Measurements from ENCODE around the gene PFDN4.

Gene PFDN4

DNA sequence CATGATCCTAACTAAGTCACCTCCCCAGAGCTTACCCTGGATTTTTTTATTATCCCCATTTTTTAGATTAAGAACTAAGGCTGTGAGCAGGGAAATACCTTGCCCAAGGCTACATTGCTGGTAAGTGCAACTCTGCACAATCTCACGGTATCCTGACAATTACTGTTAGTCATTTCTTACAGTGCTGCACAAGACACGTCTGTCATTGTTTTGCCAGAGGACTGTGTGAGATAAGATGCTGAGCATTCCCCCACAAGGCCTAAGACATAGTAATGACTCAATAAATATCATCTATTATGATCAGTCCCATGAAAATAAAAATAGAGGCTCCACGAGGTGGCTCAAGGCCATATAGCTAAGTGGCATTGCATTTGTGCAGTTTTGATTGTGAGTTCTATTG, 21.0 kb downstream of the PFDN4 start:
- Histone ChIP-seq H4K20me1 (ENCODE audit: insufficient read depth, low read length) (no peaks in the 10 kb centered on the region), H3K27me3 (ENCODE audit: low read depth, low read length) (no peaks in the 10 kb centered on the region), H3K4me2 (ENCODE audit: low read length) (no peak overlapping the region), H3K4me1 (ENCODE audit: low read length) (peaks cover 14% of the 10 kb centered on the region), H3K9me3 (ENCODE audit: insufficient read depth, low read length) (peaks cover 27% of the 10 kb centered on the region; the same call in 1 of the 2 replicates), H3K9ac (ENCODE audit: low read length) (no peak overlapping the region), H3K79me2 (ENCODE audit: low read length) (no peaks in the 10 kb centered on the region), H3K4me3 (ENCODE audit: low read length) (no peak overlapping the region), H3K36me3 (replicated peaks; ENCODE audit: low read depth, low read length) (peaks cover 17% of the 10 kb centered on the region), H2AFZ (ENCODE audit: low read depth, low read length) (no peak overlapping the region), H3K27ac (ENCODE audit: low read length) (no peak overlapping the region)
- TF ChIP-seq CTCF (IDR thresholded peaks at IDR 0.05; ENCODE audit: low read depth, low read length): no peak
- TF ChIP-seq EZH2phosphoT487 (IDR thresholded peaks at IDR 0.05; ENCODE audit: low read depth): no peak

GRCh38 chr20:54229566-54230160, 21.8 kb downstream of the PFDN4 start:
- Histone ChIP-seq H3K9me3 (ENCODE audit: insufficient read depth, low read length) (peaks cover 27% of the 10 kb centered on the region; the same call in 1 of the 2 replicates), H4K20me1 (ENCODE audit: insufficient read depth, low read length) (no peaks in the 10 kb centered on the region), H3K4me3 (ENCODE audit: low read length) (no peak overlapping the region), H3K4me2 (ENCODE audit: low read length) (no peak overlapping the region), H3K27ac (ENCODE audit: low read length) (no peak overlapping the region), H3K27me3 (ENCODE audit: low read depth, low read length) (no peaks in the 10 kb centered on the region), H3K36me3 (replicated peaks; ENCODE audit: low read depth, low read length) (peaks cover 17% of the 10 kb centered on the region), H2AFZ (ENCODE audit: low read depth, low read length) (no peak overlapping the region), H3K79me2 (ENCODE audit: low read length) (no peaks in the 10 kb centered on the region), H3K9ac (ENCODE audit: low read length) (no peak overlapping the region), H3K4me1 (ENCODE audit: low read length) (peaks cover 14% of the 10 kb centered on the region)
- TF ChIP-seq EZH2phosphoT487 (IDR thresholded peaks at IDR 0.05; ENCODE audit: low read depth) (no peak), CTCF (IDR thresholded peaks at IDR 0.05; ENCODE audit: low read depth, low read length) (no peak)

DNA sequence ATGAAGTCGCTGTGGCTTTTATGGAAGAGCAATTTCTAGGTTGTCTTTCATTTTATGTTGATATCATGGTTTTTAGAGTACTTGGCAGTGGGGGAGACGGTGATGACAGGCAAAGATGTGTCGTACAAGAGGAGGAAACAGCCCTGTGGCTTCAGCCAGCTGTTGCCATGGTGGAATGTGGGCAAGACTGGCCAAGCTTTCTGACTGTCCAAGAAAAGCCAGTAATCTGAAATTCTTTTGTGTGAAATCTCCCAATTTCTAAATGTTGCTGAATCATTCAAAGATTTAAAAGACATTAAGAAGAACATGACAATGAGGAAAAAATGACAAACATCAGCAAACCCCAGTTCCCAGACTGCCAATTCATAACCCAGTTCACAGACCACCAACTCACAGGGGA, 23.1 kb downstream of the PFDN4 start:
- Histone ChIP-seq H3K36me3 (replicated peaks; ENCODE audit: low read depth, low read length) (peaks cover 17% of the 10 kb centered on the region), H3K9me3 (ENCODE audit: insufficient read depth, low read length) (peaks cover 27% of the 10 kb centered on the region; the same call in 1 of the 2 replicates), H4K20me1 (ENCODE audit: insufficient read depth, low read length) (no peaks in the 10 kb centered on the region), H3K27ac (ENCODE audit: low read length) (no peak overlapping the region), H3K4me2 (ENCODE audit: low read length) (no peak overlapping the region), H3K27me3 (ENCODE audit: low read depth, low read length) (no peaks in the 10 kb centered on the region), H3K79me2 (ENCODE audit: low read length) (no peaks in the 10 kb centered on the region), H3K4me3 (ENCODE audit: low read length) (no peak overlapping the region), H3K9ac (ENCODE audit: low read length) (no peak overlapping the region), H3K4me1 (ENCODE audit: low read length) (peaks cover 14% of the 10 kb centered on the region), H2AFZ (ENCODE audit: low read depth, low read length) (no peak overlapping the region)
- TF ChIP-seq CTCF (IDR thresholded peaks at IDR 0.05; ENCODE audit: low read depth, low read length) (no peak), EZH2phosphoT487 (IDR thresholded peaks at IDR 0.05; ENCODE audit: low read depth) (no peak)

- Histone ChIP-seq H4K20me1 (ENCODE audit: insufficient read depth, low read length) (no peaks in the 10 kb centered on the region), H3K79me2 (ENCODE audit: low read length) (no peaks in the 10 kb centered on the region)
Measured at GRCh38 chr20:54234991-54235390, 27.1 kb downstream of the PFDN4 start.

More at GRCh38 chr20:54234991-54235390, 27.1 kb downstream of the PFDN4 start:
- Histone ChIP-seq H3K36me3 (replicated peaks; ENCODE audit: low read depth, low read length) (peaks cover 4% of the 10 kb centered on the region), H3K9me3 (ENCODE audit: insufficient read depth, low read length) (0 out of 2 replicates have a peak, but pooled peaks cover 5% of the 10 kb centered on the region), H2AFZ (ENCODE audit: low read depth, low read length) (no peak overlapping the region), H3K4me1 (ENCODE audit: low read length) (no peaks in the 10 kb centered on the region), H3K27ac (ENCODE audit: low read length) (no peak overlapping the region), H3K4me3 (ENCODE audit: low read length) (no peak overlapping the region), H3K27me3 (ENCODE audit: low read depth, low read length) (peaks cover 9% of the 10 kb centered on the region), H3K9ac (ENCODE audit: low read length) (no peak overlapping the region), H3K4me2 (ENCODE audit: low read length) (no peak overlapping the region)
- TF ChIP-seq EZH2phosphoT487 (IDR thresholded peaks at IDR 0.05; ENCODE audit: low read depth): no peak
- TF ChIP-seq CTCF (IDR thresholded peaks at IDR 0.05; ENCODE audit: low read depth, low read length): no peak

Data from OCI-LY3 (cell line).